ENCODE results near the gene TK1.

GRCh38 chr17:78226759-78227454, 40.1 kb upstream of the TK1 start:
- TF ChIP-seq, protein P1, sequence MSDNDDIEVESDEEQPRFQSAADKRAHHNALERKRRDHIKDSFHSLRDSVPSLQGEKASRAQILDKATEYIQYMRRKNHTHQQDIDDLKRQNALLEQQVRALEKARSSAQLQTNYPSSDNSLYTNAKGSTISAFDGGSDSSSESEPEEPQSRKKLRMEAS (IDR thresholded peaks at IDR 0.05) = no peak
- TF ChIP-seq, protein P2, sequence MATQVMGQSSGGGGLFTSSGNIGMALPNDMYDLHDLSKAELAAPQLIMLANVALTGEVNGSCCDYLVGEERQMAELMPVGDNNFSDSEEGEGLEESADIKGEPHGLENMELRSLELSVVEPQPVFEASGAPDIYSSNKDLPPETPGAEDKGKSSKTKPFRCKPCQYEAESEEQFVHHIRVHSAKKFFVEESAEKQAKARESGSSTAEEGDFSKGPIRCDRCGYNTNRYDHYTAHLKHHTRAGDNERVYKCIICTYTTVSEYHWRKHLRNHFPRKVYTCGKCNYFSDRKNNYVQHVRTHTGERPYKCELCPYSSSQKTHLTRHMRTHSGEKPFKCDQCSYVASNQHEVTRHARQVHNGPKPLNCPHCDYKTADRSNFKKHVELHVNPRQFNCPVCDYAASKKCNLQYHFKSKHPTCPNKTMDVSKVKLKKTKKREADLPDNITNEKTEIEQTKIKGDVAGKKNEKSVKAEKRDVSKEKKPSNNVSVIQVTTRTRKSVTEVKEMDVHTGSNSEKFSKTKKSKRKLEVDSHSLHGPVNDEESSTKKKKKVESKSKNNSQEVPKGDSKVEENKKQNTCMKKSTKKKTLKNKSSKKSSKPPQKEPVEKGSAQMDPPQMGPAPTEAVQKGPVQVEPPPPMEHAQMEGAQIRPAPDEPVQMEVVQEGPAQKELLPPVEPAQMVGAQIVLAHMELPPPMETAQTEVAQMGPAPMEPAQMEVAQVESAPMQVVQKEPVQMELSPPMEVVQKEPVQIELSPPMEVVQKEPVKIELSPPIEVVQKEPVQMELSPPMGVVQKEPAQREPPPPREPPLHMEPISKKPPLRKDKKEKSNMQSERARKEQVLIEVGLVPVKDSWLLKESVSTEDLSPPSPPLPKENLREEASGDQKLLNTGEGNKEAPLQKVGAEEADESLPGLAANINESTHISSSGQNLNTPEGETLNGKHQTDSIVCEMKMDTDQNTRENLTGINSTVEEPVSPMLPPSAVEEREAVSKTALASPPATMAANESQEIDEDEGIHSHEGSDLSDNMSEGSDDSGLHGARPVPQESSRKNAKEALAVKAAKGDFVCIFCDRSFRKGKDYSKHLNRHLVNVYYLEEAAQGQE (IDR thresholded peaks at IDR 0.05; ENCODE audit: low read depth) = no peak
- TF ChIP-seq YY1 (IDR thresholded peaks at IDR 0.05; ENCODE audit: low read depth) = no peak
- no peak for TF ChIP-seq CEBPB (IDR thresholded peaks at IDR 0.05)
- no peak for TF ChIP-seq NFIC (IDR thresholded peaks at IDR 0.05)
- TF ChIP-seq EP300 (IDR thresholded peaks at IDR 0.05; ENCODE audit: borderline replicate concordance) = no peak
- no peak for TF ChIP-seq RAD21 (IDR thresholded peaks at IDR 0.05; ENCODE audit: low read depth)
- TF ChIP-seq TEAD4 (IDR thresholded peaks at IDR 0.05) = no peak
- TF ChIP-seq TCF12 (IDR thresholded peaks at IDR 0.05; ENCODE audit: low read depth) = no peak
- TF ChIP-seq CREB1 (IDR thresholded peaks at IDR 0.05; ENCODE audit: low read depth) = no peak
- TF ChIP-seq FOXM1 (IDR thresholded peaks at IDR 0.05; ENCODE audit: borderline replicate concordance, low read depth) = no peak
- TF ChIP-seq ZBTB7A (IDR thresholded peaks at IDR 0.05; ENCODE audit: low read depth) = no peak

Data from Ishikawa (cell line).